GM19463 (cell line): ENCODE results near the gene TMEM141.

Experiments used
- ATAC-seq: cut with Tn5 transposase; IDR thresholded peaks from one replicate; pipeline ENCODE4 v1.9.1; 2021; ENCODE audit warnings: mild to moderate bottlenecking, moderate library complexity; ENCODE audit not compliant: unreplicated experiment

Gene TMEM141

GRCh38 chr9:136790640-136791515, at the start of gene TMEM141:
Gene TMEM141, plus strand, starts transcription at chr9:136791344. Its CDS starts 27 bp downstream, at chr9:136791371.
- peak; percentile 82 for ATAC-seq

GRCh38 chr9:136741883-136742571, 49.1 kb upstream of the TMEM141 start:
- no peak for ATAC-seq

GRCh38 chr9:136742591-136743391, 48.4 kb upstream of the TMEM141 start, which contains the start of gene LCN10:
Gene LCN10, minus strand, starts transcription at chr9:136742940. Its CDS starts 37 bp downstream, at chr9:136742903.
- ATAC-seq, result no peak

GRCh38 chr9:136743639-136744211, 47.4 kb upstream of the TMEM141 start:
- ATAC-seq, result no peak

GRCh38 chr9:136744773-136745172, 46.4 kb upstream of the TMEM141 start:
- no peak for ATAC-seq

GRCh38 chr9:136745389-136746154, 45.6 kb upstream of the TMEM141 start:
- no peak for ATAC-seq

- ATAC-seq, result no peak
Observed at GRCh38 chr9:136746155-136746490, 45.0 kb upstream of the TMEM141 start.

GRCh38 chr9:136746621-136747020, 44.5 kb upstream of the TMEM141 start:
- ATAC-seq, result no peak

- no peak for ATAC-seq
Observed at GRCh38 chr9:136747161-136748060, 43.7 kb upstream of the TMEM141 start.

GRCh38 chr9:136748201-136748600, 42.9 kb upstream of the TMEM141 start, which contains the start of gene LCN6:
Gene LCN6, minus strand, starts transcription at chr9:136748525. Its CDS starts 42 bp downstream, at chr9:136748483.
- no peak for ATAC-seq

GRCh38 chr9:136748666-136749611, 42.2 kb upstream of the TMEM141 start:
- ATAC-seq, result no peak

GRCh38 chr9:136750526-136750925, 40.6 kb upstream of the TMEM141 start:
- ATAC-seq, result no peak

GRCh38 chr9:136751244-136751643, 39.9 kb upstream of the TMEM141 start:
- ATAC-seq, result no peak

- no peak for ATAC-seq
Observed at GRCh38 chr9:136751814-136752213, 39.3 kb upstream of the TMEM141 start.

GRCh38 chr9:136753371-136754058, 37.6 kb upstream of the TMEM141 start:
- no peak for ATAC-seq

- no peak for ATAC-seq
Observed at GRCh38 chr9:136754059-136754572, 37.0 kb upstream of the TMEM141 start.
